Ishikawa (cell line): ENCODE data around the gene RWDD4.
A peak's percentile ranks its signal among the peaks of the same experiment; 100 is the strongest.

ENCODE experiments used
- CEBPB ChIP-seq: IDR thresholded peaks from 2 replicates; pipeline ENCODE4 v1.6.1; 2012
- CREB1 ChIP-seq: IDR thresholded peaks from 2 replicates; pipeline ENCODE4 v1.6.1; 2012; ENCODE audit warnings: low read depth
- EGR1 ChIP-seq: IDR thresholded peaks from 2 replicates; pipeline ENCODE4 v1.6.1; 2012
- EP300 ChIP-seq: IDR thresholded peaks from 2 replicates; pipeline ENCODE4 v1.6.1; 2012; ENCODE audit warnings: borderline replicate concordance
- FOXM1 ChIP-seq: IDR thresholded peaks from 2 replicates; pipeline ENCODE4 v1.6.1; 2012; ENCODE audit warnings: low read depth, borderline replicate concordance
- MAX ChIP-seq: IDR thresholded peaks from 2 replicates; pipeline ENCODE4 v1.6.1; 2012
- NFIC ChIP-seq: IDR thresholded peaks from 2 replicates; pipeline ENCODE4 v1.6.1; 2012
- RAD21 ChIP-seq: IDR thresholded peaks from 2 replicates; pipeline ENCODE4 v1.6.1; 2012; ENCODE audit warnings: low read depth
- TAF1 ChIP-seq: IDR thresholded peaks from 2 replicates; pipeline ENCODE4 v1.6.1; 2012; ENCODE audit warnings: low read depth, mild to moderate bottlenecking
- TCF12 ChIP-seq: IDR thresholded peaks from 2 replicates; pipeline ENCODE4 v1.6.1; 2012; ENCODE audit warnings: low read depth
- TEAD4 ChIP-seq: IDR thresholded peaks from 2 replicates; pipeline ENCODE4 v1.6.1; 2012
- USF1 ChIP-seq: IDR thresholded peaks from 2 replicates; pipeline ENCODE4 v1.6.1; 2012
- YY1 ChIP-seq: IDR thresholded peaks from 2 replicates; pipeline ENCODE4 v1.6.1; 2012; ENCODE audit warnings: low read depth
- ZBTB7A ChIP-seq: IDR thresholded peaks from 2 replicates; pipeline ENCODE4 v1.6.1; 2012; ENCODE audit warnings: low read depth
- TF ChIP-seq, protein P1 (sequence below): IDR thresholded peaks from 2 replicates; pipeline ENCODE4 v1.6.1; 2012; ENCODE audit warnings: low read depth, mild to moderate bottlenecking

The RWDD4 gene

GRCh38 chr4:183659029-183659871 is at the start of gene RWDD4, which contains the start of gene TRAPPC11:
RWDD4 (minus strand) TSS chr4:183659185; CDS start chr4:183658952, 233 bp downstream.
TRAPPC11 (plus strand) TSS chr4:183659293; CDS start chr4:183663868, 4,575 bp downstream.
- TF ChIP-seq MAX (peak; percentile 79), EGR1 (0 out of 2 replicates have a peak, but pooled peaks have one; percentile 2), CREB1 (peak; percentile 75), RAD21 (no peak), ZBTB7A (peak; percentile 87), TCF12 (peak; percentile 46; the same call in 1 of the 2 replicates), NFIC (no peak), CEBPB (peak; percentile 71; the same call in 1 of the 2 replicates), TAF1 (peak; percentile 73; the same call in 1 of the 2 replicates)
- TF ChIP-seq, protein P1, sequence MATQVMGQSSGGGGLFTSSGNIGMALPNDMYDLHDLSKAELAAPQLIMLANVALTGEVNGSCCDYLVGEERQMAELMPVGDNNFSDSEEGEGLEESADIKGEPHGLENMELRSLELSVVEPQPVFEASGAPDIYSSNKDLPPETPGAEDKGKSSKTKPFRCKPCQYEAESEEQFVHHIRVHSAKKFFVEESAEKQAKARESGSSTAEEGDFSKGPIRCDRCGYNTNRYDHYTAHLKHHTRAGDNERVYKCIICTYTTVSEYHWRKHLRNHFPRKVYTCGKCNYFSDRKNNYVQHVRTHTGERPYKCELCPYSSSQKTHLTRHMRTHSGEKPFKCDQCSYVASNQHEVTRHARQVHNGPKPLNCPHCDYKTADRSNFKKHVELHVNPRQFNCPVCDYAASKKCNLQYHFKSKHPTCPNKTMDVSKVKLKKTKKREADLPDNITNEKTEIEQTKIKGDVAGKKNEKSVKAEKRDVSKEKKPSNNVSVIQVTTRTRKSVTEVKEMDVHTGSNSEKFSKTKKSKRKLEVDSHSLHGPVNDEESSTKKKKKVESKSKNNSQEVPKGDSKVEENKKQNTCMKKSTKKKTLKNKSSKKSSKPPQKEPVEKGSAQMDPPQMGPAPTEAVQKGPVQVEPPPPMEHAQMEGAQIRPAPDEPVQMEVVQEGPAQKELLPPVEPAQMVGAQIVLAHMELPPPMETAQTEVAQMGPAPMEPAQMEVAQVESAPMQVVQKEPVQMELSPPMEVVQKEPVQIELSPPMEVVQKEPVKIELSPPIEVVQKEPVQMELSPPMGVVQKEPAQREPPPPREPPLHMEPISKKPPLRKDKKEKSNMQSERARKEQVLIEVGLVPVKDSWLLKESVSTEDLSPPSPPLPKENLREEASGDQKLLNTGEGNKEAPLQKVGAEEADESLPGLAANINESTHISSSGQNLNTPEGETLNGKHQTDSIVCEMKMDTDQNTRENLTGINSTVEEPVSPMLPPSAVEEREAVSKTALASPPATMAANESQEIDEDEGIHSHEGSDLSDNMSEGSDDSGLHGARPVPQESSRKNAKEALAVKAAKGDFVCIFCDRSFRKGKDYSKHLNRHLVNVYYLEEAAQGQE: no peak

- TF ChIP-seq MAX: no peak
- TF ChIP-seq RAD21: no peak
- no peak for TF ChIP-seq EP300
- no peak for TF ChIP-seq ZBTB7A
- TF ChIP-seq USF1: no peak
- TF ChIP-seq CEBPB: no peak
- TF ChIP-seq, protein P1: no peak
- TF ChIP-seq YY1: no peak
- TF ChIP-seq EGR1: no peak
- no peak for TF ChIP-seq CREB1
- no peak for TF ChIP-seq NFIC
- no peak for TF ChIP-seq TCF12
- no peak for TF ChIP-seq TEAD4
- no peak for TF ChIP-seq FOXM1
- no peak for TF ChIP-seq TAF1
Measured at GRCh38 chr4:183702492-183702891, 43.5 kb upstream of the RWDD4 start.

DNA sequence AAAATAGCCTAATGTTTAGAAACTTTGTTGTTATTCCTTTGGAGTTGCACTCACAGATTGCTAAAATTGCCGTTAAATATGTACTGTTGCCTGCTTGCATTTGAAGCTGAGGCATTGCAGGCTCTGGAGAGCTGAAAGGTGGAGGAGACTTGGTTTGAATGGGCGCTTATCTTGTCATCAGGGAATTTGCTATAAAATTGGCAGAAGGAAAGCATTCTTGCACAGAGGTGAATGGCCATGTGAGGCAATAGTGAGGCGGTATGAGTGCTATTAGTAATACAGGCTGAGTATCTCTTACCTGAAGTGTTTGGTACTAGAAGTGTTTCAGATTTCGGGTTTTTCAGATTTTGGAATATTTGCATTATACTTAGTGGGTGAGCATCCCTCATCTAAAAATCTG is 41.4 kb upstream of the RWDD4 start:
- TF ChIP-seq NFIC (no peak), EGR1 (no peak)

GRCh38 chr4:183698909-183699308 is 39.9 kb upstream of the RWDD4 start:
- TF ChIP-seq ZBTB7A (no peak), MAX (no peak), RAD21 (no peak), USF1 (no peak), EGR1 (no peak), NFIC (no peak), TEAD4 (no peak), FOXM1 (no peak), EP300 (no peak), CREB1 (no peak), TCF12 (no peak), YY1 (no peak), CEBPB (no peak), TAF1 (no peak)
- TF ChIP-seq, protein P1: no peak
